ENCODE results near the gene KLF6.

KLF6 gene

DNA sequence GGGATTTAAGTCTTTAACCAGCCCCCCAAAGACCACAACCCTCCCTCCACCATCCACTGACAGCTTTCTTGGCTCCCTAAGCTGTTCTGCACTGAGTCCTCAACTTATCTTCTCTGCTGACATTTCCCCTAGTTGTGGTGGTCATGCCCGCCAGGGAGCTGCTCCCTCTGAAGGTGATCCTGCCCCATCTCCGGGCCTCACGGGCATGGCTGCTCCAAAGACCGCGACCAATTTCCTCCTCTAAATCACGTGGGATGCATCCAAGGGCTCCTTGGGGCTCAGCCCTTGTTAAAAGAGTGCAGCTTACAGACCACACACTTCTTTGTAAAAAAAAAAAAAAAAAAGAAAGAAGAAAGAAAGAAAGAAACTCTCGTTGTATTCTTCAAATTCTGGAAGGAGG, 27.1 kb upstream of the KLF6 start:
- no peak overlapping the region for H3K4me3 ChIP-seq (replicated peaks; ENCODE audit: low read depth, low read length)
- TF ChIP-seq, protein P1, sequence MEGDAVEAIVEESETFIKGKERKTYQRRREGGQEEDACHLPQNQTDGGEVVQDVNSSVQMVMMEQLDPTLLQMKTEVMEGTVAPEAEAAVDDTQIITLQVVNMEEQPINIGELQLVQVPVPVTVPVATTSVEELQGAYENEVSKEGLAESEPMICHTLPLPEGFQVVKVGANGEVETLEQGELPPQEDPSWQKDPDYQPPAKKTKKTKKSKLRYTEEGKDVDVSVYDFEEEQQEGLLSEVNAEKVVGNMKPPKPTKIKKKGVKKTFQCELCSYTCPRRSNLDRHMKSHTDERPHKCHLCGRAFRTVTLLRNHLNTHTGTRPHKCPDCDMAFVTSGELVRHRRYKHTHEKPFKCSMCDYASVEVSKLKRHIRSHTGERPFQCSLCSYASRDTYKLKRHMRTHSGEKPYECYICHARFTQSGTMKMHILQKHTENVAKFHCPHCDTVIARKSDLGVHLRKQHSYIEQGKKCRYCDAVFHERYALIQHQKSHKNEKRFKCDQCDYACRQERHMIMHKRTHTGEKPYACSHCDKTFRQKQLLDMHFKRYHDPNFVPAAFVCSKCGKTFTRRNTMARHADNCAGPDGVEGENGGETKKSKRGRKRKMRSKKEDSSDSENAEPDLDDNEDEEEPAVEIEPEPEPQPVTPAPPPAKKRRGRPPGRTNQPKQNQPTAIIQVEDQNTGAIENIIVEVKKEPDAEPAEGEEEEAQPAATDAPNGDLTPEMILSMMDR (IDR thresholded peaks at IDR 0.05; ENCODE audit: low read length, missing control alignments), result no peak
- DNase-seq (ENCODE audit: low read depth), result no peak

DNA sequence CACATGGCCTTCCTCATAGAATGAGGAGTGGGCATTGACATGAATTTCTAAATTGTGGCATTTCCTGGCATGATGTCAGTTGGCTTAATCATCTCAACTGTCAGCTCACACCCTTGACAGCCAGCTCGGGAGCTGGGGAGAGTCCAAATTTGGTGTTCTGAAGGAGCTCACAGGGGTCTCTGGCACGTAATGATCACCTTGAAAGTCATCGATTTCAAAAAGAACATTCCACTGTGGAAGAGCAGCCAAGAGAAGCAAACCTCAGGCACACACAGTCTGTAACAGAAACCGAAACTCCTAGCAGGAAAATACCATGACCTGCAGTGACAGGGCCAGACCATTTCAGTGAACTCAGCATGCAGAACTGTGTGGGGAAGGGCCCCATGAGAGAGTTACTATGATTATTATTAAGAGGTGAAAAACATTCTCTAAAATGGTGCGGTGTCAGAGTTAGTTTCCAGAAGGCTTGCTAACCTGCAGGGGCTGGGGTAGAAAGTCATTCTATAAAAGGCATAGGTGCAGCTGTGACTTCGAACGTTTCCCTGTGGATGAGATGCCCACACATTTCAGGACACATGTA, 26.4 kb upstream of the KLF6 start:
- DNase-seq (ENCODE audit: low read depth), result peak; percentile 78
- no peak overlapping the region for H3K4me3 ChIP-seq (replicated peaks; ENCODE audit: low read depth, low read length)
- TF ChIP-seq, protein P1 (IDR thresholded peaks at IDR 0.05; ENCODE audit: low read length, missing control alignments), result no peak

DNA sequence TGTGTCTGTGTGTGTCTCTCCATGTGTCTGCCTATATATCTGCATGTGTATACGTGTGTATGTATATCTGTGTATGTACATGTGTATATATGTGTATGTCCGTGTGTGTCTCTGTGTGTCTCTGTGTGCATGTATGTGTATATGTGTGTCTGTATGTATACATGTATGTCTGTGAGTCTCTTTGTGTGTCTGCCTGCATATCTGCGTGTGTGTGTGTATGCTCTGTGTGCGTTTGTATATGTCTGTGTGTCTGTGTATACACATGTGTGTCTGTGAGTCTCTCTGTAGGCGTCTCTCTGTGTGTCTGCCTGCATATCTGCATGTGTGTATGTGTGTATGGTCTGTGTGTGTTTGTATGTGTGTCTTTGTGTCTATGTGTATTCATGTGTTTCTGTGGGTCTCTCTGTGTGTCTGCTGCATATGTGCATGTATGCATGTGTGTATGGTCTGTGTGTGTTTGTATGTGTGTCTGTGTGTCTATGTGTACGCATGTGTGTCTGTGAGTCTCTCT, 23.7 kb upstream of the KLF6 start:
- TF ChIP-seq, protein P1 (IDR thresholded peaks at IDR 0.05; ENCODE audit: low read length, missing control alignments), result no peak
- no peak for DNase-seq (ENCODE audit: low read depth)
- H3K4me3 ChIP-seq (replicated peaks; ENCODE audit: low read depth, low read length), result no peak overlapping the region

DNA sequence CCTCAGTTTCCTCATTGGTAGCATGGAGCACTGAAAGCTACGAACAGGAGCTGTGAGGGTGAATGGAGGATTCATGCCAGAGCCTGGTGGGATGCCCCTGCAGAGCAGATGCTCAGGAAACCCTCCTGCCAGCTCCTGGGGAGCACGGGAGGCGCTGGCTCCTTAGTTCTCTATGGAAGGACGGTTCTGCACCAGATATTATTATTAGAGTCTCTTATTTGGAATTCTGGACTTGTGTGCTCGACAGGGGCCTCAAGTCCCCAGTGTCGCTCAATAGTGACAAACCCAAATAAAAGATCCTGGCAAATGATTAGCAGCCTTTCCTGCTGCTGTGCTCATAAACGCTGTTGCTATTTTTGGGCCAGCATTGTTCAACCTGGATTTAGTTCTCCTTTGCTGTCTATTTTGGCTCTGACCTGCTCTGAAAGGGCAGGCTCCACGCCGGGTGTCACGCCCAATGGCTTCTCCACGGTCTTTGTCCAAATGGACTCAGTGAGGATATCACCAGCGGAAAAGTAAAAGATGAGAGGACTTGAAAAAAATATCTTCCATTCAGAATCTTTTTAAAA, 23.0 kb upstream of the KLF6 start:
- DNase-seq (ENCODE audit: low read depth), result no peak
- TF ChIP-seq, protein P1 (IDR thresholded peaks at IDR 0.05; ENCODE audit: low read length, missing control alignments), result no peak
- no peak overlapping the region for H3K4me3 ChIP-seq (replicated peaks; ENCODE audit: low read depth, low read length)

DNA sequence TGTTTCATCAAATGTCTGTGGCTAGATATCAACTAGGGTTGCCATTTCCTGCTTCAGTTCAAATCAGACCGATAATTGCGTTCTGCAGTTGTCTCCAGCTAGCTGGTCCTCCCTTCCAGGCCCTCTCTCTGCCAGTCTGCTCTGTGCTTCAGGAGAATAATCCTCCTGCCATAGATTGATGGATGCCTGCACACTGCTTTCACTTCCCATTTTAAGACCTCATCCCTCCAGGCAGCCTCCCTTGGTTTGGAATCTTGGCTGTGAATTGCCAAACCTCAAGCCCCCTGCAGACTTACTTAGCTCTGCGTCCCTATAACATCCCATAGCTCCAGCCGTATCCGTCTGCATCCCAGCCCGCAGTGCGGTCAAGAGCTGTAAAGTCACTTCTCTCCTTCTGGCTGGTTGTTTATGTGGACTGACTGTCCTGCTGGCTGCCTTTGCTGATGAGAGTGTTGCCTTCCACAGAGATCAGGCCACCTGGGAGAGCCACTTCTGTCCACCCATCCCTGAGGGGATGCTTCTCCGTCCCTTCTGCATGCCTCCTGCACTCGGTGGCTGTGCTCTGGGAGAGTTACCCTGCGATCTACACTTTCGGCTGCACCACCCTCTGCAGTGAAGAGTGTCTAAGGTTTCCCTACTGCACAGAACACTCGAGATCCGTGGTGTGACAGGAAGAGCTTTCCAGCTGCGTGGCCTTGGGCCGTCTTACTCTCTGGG, 22.4 kb upstream of the KLF6 start:
- TF ChIP-seq, protein P1 (IDR thresholded peaks at IDR 0.05; ENCODE audit: low read length, missing control alignments), result no peak
- no peak overlapping the region for H3K4me3 ChIP-seq (replicated peaks; ENCODE audit: low read depth, low read length)
- no peak for DNase-seq (ENCODE audit: low read depth)

DNA sequence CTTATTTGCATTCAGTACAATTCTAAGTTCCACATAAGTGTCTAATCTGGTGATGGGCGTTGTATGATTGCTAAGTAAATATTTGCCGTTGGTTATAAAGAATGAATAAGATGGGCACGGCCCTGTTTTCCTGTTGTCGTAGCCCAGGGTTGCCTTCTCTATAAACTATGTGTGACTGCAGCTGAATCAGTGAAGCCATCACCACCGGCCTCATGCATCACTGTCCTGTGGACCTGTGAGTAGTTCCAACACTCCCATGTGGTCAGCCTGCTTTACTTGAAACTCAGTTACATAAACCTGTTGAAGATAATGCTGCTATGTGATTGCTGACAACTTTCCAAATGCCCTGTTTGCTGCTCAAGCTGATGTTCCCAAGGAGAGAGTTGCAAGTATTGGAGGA, 21.6 kb upstream of the KLF6 start:
- no peak overlapping the region for H3K4me3 ChIP-seq (replicated peaks; ENCODE audit: low read depth, low read length)
- TF ChIP-seq, protein P1 (IDR thresholded peaks at IDR 0.05; ENCODE audit: low read length, missing control alignments), result no peak
- DNase-seq (ENCODE audit: low read depth), result peak; percentile 83
